H1 (cell line): Measurements from ENCODE around the gene BRD3OS.

Source experiments
- CEBPB ChIP-seq: IDR thresholded peaks from 2 replicates; pipeline ENCODE4 v1.6.1; 2012; ENCODE audit warnings: low read depth, low read length
- CHD1 ChIP-seq: IDR thresholded peaks from 2 replicates; pipeline ENCODE4 v1.6.1; 2012; ENCODE audit warnings: low read depth, low read length, improper control_type of control experiment
- CTCF ChIP-seq, 3 experiments: IDR thresholded peaks; 1 replicate in 2 of 3; 2 replicates in 1 of 3; pipeline versions ENCODE4 v1.5.1 to v1.6.1; 2011; ENCODE audit warnings: low read length in 3 of 3, mild to moderate bottlenecking in 3 of 3, inconsistent platforms in 2 of 3, low read depth in 1 of 3, moderate library complexity in 1 of 3; ENCODE audit not compliant: insufficient read depth in 1 of 3; ENCODE audit errors: control extremely low read depth in 1 of 3
- EP300 ChIP-seq, 2 experiments: IDR thresholded peaks; 1 replicate in 1 of 2; 2 replicates in 1 of 2; pipeline ENCODE4 v1.6.1; 2011 to 2012; ENCODE audit warnings: low read depth in 2 of 2, low read length in 2 of 2, mild to moderate bottlenecking in 2 of 2, borderline replicate concordance in 1 of 2, inconsistent platforms in 1 of 2, moderate library complexity in 1 of 2
- POLR2AphosphoS5 ChIP-seq: IDR thresholded peaks from 2 replicates; pipeline ENCODE4 v1.6.1; 2011; ENCODE audit warnings: low read depth, low read length
- RAD21 ChIP-seq, 2 experiments: IDR thresholded peaks in 1 of 2; conservative IDR thresholded peaks in 1 of 2; 2 replicates each; pipeline ENCODE4 v1.6.1; 2011; ENCODE audit warnings: low read depth in 2 of 2, low read length in 2 of 2, improper control_type of control experiment in 1 of 2, inconsistent platforms in 1 of 2, mild to moderate bottlenecking in 1 of 2, moderate library complexity in 1 of 2
- SIN3A ChIP-seq, 2 experiments: IDR thresholded peaks in 1 of 2; conservative IDR thresholded peaks in 1 of 2; 2 replicates each; pipeline ENCODE4 v1.6.1; 2011 to 2012; ENCODE audit warnings: low read length in 2 of 2, improper control_type of control experiment in 1 of 2, low read depth in 1 of 2, mild to moderate bottlenecking in 1 of 2
- SP1 ChIP-seq: IDR thresholded peaks from 2 replicates; pipeline ENCODE4 v1.6.1; 2011; ENCODE audit warnings: low read depth, low read length
- SUZ12 ChIP-seq: fragments of 200-600 bp; sonication (generic); IDR thresholded peaks from 2 replicates; pipeline ENCODE4 v1.6.1; 2012; ENCODE audit warnings: mild to moderate bottlenecking, inconsistent platforms, low read length, moderate library complexity, mixed read lengths

- TF ChIP-seq RAD21 (IDR thresholded peaks at IDR 0.05 in 1 of 2, conservative IDR thresholded peaks at IDR 0.05 in 1 of 2; ENCODE audit: low read depth in 2 of 2, low read length in 2 of 2) (no peak), POLR2AphosphoS5 (no peak), CEBPB (no peak), SUZ12 (no peak), SP1 (no peak), CHD1 (no peak), SIN3A (conservative IDR thresholded peaks at IDR 0.05 in 1 of 2, IDR thresholded peaks at IDR 0.05 in 1 of 2; ENCODE audit: low read depth in 1 of 2, low read length in 2 of 2) (no peak), CTCF (IDR thresholded peaks at IDR 0.05; ENCODE audit: control extremely low read depth in 1 of 3, insufficient read depth in 1 of 3, low read depth in 1 of 3, low read length in 3 of 3) (no peak), EP300 (IDR thresholded peaks at IDR 0.05; ENCODE audit: borderline replicate concordance in 1 of 2, low read depth in 2 of 2, low read length in 2 of 2) (no peak)
Measured at GRCh38 chr9:134043531-134043988, 18.3 kb downstream of the BRD3OS start.
